Body of pancreas (tissue), 4 donors: ENCODE results near the gene ASPHD2.

ENCODE experiments used
- CTCF ChIP-seq, 7 experiments: fragments of 450-650 bp in 4 of 7; fragments of 200-600 bp in 3 of 7; sonication (generic) in 3 of 7; IDR thresholded peaks; one replicate each; pipeline ENCODE4 v1.5.1; 2016 to 2019; ENCODE audit warnings: antibody characterized with exemption in 7 of 7
- POLR2A ChIP-seq, 3 donors: fragments of 450-650 bp; IDR thresholded peaks; one replicate each; pipeline ENCODE4 v1.6.1; 2016; ENCODE audit warnings: antibody characterized with exemption in 3 of 3, mild to moderate bottlenecking in 2 of 3

- no peak for TF ChIP-seq CTCF (IDR thresholded peaks at IDR 0.05)
- no peak for TF ChIP-seq POLR2A (IDR thresholded peaks at IDR 0.05)
These were observed 13.2 kb downstream of the ASPHD2 start for GRCh38 chr22:26442086-26442756.
